Progenitor cell of endocrine pancreas (in vitro differentiated cells): ENCODE results near the gene LSAMP. TPM values are rescaled to one million over a fixed set of nuclear protein-coding genes. Genes with fewer than 3 reads are reported as not detected.

ENCODE experiments used
- DNase-seq: peaks from one replicate; pipeline ENCODE4 v3.0.0; 2021; ENCODE audit warnings: low spot score; ENCODE audit not compliant: unreplicated experiment
- H3K27ac Mint-ChIP-seq: 2 replicates; pipeline ENCODE4 v1.8.0; 2021; ENCODE audit warnings: mild to moderate bottlenecking, moderate library complexity, mixed read lengths
- H3K27me3 Mint-ChIP-seq: 2 replicates; pipeline ENCODE4 v1.8.0; 2021; ENCODE audit warnings: mixed read lengths
- H3K36me3 Mint-ChIP-seq: 2 replicates; pipeline ENCODE4 v1.8.0; 2022; ENCODE audit warnings: mixed read lengths; ENCODE audit not compliant: insufficient read depth
- H3K4me1 Mint-ChIP-seq: 2 replicates; pipeline ENCODE4 v1.8.0; 2021; ENCODE audit warnings: low read depth, mixed read lengths
- H3K4me3 Mint-ChIP-seq: 2 replicates; pipeline ENCODE4 v1.8.0; 2021; ENCODE audit warnings: low read depth, mild to moderate bottlenecking, moderate library complexity, mixed read lengths
- H3K9me3 Mint-ChIP-seq: 2 replicates; pipeline ENCODE4 v1.8.0; 2021; ENCODE audit warnings: low read depth, mixed read lengths
- CTCF ChIP-seq: fragments of 200-600 bp; sonication (generic); IDR thresholded peaks from one replicate; pipeline ENCODE4 v1.5.0; 2021; ENCODE audit warnings: antibody characterized with exemption, mild to moderate bottlenecking; ENCODE audit not compliant: unreplicated experiment
- total RNA-seq: library from RNA; stranded (reverse); gene quantifications from 2 replicates; pipeline ENCODE4 v1.2.1, GENCODE V29; 2021

Gene LSAMP
- total RNA-seq, 1 donor from 2014 or later = 20.7 TPM

DNA sequence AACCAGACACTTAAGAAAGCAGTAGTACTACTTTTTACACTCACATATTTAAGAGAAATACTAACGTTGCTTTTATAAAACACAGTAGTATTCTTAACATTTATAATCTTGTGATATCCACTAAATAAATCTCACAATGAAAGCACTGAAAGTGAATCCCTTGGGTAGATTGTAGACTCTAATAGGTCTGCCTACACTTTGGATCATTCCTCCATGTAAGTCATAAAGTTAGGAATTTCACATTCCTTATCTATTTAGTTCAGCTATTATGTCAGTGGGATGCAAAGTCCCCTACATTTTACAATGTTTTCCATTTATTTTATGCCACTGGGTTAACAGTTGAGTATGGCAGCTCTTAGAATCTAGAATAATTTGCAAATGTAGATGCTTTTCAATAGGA, 330.7 kb downstream of the LSAMP start:
- Mint-ChIP-seq H3K36me3 (no peaks in the 10 kb centered on the region), H3K27me3 (no peaks in the 10 kb centered on the region), H3K4me1 (peaks cover 2% of the 10 kb centered on the region), H3K4me3 (no peak overlapping the region), H3K9me3 (no peaks in the 10 kb centered on the region), H3K27ac (no peak overlapping the region)
- TF ChIP-seq CTCF = no peak
- DNase-seq = no peak

GRCh38 chr3:116112696-116113095, 332.6 kb downstream of the LSAMP start:
- no peak overlapping the region for H3K27ac Mint-ChIP-seq
- no peaks in the 10 kb centered on the region for H3K36me3 Mint-ChIP-seq
- H3K4me3 Mint-ChIP-seq = no peak overlapping the region
- H3K27me3 Mint-ChIP-seq = no peaks in the 10 kb centered on the region
- H3K9me3 Mint-ChIP-seq = no peaks in the 10 kb centered on the region
- no peak for TF ChIP-seq CTCF
- DNase-seq = no peak
- peaks cover 2% of the 10 kb centered on the region for H3K4me1 Mint-ChIP-seq

- no peak for DNase-seq
- H3K4me1 Mint-ChIP-seq = peaks cover 2% of the 10 kb centered on the region
- H3K36me3 Mint-ChIP-seq = no peaks in the 10 kb centered on the region
- no peaks in the 10 kb centered on the region for H3K9me3 Mint-ChIP-seq
- no peak overlapping the region for H3K4me3 Mint-ChIP-seq
- TF ChIP-seq CTCF = no peak
- no peaks in the 10 kb centered on the region for H3K27me3 Mint-ChIP-seq
- H3K27ac Mint-ChIP-seq = no peak overlapping the region
Observed at GRCh38 chr3:116111765-116112164, 333.5 kb downstream of the LSAMP start.

DNA sequence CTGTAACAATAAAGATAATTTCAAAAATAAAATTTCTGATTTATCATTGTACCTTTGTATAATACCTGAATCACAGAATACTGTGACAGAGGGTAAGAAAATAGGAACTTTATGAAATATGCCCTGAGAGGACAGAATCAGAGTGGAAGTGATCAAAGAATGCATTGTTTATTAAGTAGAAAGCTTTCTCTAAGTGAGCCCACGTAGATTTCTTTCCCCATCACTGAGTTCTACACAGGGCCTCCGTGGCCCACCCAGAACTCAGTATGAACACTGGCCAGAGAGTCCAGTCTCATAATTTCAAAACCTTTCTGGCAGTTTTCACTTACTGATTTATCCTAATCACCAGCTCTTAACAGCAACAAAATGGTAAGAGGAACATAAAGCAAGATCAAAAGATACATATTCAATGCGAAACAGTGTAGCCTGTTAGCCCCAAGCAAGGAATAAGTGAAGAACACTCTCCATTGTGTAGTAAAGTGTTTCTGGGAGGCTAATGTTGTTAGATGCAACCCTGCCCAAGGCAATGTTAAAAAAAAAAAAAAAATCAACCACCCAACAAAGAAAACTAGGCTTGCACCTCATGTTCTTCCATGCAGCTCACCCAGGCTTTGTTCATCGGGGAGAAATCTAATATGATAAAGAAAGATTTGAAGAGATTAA, 341.3 kb downstream of the LSAMP start:
- no peak for DNase-seq
- no peak for TF ChIP-seq CTCF
- no peaks in the 10 kb centered on the region for H3K36me3 Mint-ChIP-seq
- no peaks in the 10 kb centered on the region for H3K4me1 Mint-ChIP-seq
- no peaks in the 10 kb centered on the region for H3K27me3 Mint-ChIP-seq
- no peak overlapping the region for H3K27ac Mint-ChIP-seq
- H3K9me3 Mint-ChIP-seq = no peaks in the 10 kb centered on the region
- no peak overlapping the region for H3K4me3 Mint-ChIP-seq

- Mint-ChIP-seq H3K4me3 (no peak overlapping the region), H3K36me3 (no peaks in the 10 kb centered on the region), H3K27ac (no peak overlapping the region), H3K9me3 (no peaks in the 10 kb centered on the region), H3K4me1 (no peaks in the 10 kb centered on the region), H3K27me3 (no peaks in the 10 kb centered on the region)
- no peak for DNase-seq
- no peak for TF ChIP-seq CTCF
Observed at GRCh38 chr3:116102037-116102436, 343.2 kb downstream of the LSAMP start.
